ENCODE results near the gene PNMA6F. TPM values are rescaled to one million over a fixed set of nuclear protein-coding genes. Genes with fewer than 3 reads are reported as not detected.

PNMA6F gene
- total RNA-seq, 1 experiment from 2014 or later = not detected

Other genes with a start within 250 kb of the PNMA6F start
- 6.3 and 7.0 TPM in 2 replicates for gene PNMA6A, start 249.3 kb downstream of the PNMA6F start, total RNA-seq (2021)
- gene MAGEA1, start 142.5 kb downstream of the PNMA6F start, total RNA-seq (2021) = not detected in 2 replicates
- gene ZNF275, start 12.4 kb upstream of the PNMA6F start, total RNA-seq (2021) = 14.7 and 16.9 TPM in 2 replicates
- gene PNMA6E, start 79.6 kb upstream of the PNMA6F start, total RNA-seq (2021) = not detected in 2 replicates
- 0.41 and 0.55 TPM in 2 replicates for gene ZFP92, start 89.7 kb upstream of the PNMA6F start, total RNA-seq (2021)
- gene TREX2, start 124.3 kb upstream of the PNMA6F start, total RNA-seq (2021) = 0.77 and 2.1 TPM in 2 replicates
- gene HAUS7, start 148.8 kb upstream of the PNMA6F start, total RNA-seq (2021) = 75.3 and 82.6 TPM in 2 replicates
- 51.8 and 90.9 TPM in 2 replicates for gene BGN, start 173.2 kb upstream of the PNMA6F start, total RNA-seq (2021)
- 0.11 and 0.42 TPM in 2 replicates for gene ATP2B3, start 195.9 kb upstream of the PNMA6F start, total RNA-seq (2021)

All from A673 (cell line).